Subcutaneous preadipocyte (primary cell): ENCODE results near the gene MUSK. TPM values are rescaled to one million over a fixed set of nuclear protein-coding genes. Genes with fewer than 3 reads are reported as not detected.

ENCODE experiments used
- small RNA-seq: library from RNA; depleted of rRNA; stranded (forward); fragments of <200 nt; gene quantifications from one replicate; pipeline ENCODE3, GENCODE V24; 2012
- total RNA-seq: library from RNA; depleted of rRNA; stranded (reverse); fragments of >200 nt; gene quantifications from 2 replicates; pipeline ENCODE4 v1.2.3, GENCODE V29; 2012

The MUSK gene
- under 0.01 TPM in 1 of 2 replicates, not detected in the other for total RNA-seq

GRCh38 chr9:110668570-110669167 is at the start of gene MUSK:
Gene MUSK (plus strand): TSS chr9:110668791. CDS start chr9:110668905, 114 bp downstream.

Small RNA genes within 50 kb of the gene (small RNA-seq; reads per million reads assigned to genes)
- gene AL513328.1 = not detected

Other genes with a start within 250 kb of the MUSK start
- 16.2 and 16.4 TPM in 2 replicates for gene SVEP1, start 89.0 kb upstream of the MUSK start, total RNA-seq